Measurements from ENCODE around the gene C11orf65. TPM values are rescaled to one million over a fixed set of nuclear protein-coding genes. Genes with fewer than 3 reads are reported as not detected.
"Not testable (repeated sequence)": the region's sequence is repeated elsewhere in the genome, so short reads cannot be mapped to it uniquely, and the experiment has no call there.

Gene C11orf65
- total RNA-seq, 2 experiments from 2014 or later = 0.58 to 1.2 TPM

GRCh38 chr11:108388576-108388975 lies 78.8 kb downstream of the C11orf65 start:
- no peak for DNase-seq
- H3K4me1 Mint-ChIP-seq = no peaks in the 10 kb centered on the region
- no peak overlapping the region for H3K27ac Mint-ChIP-seq
- H3K27me3 Mint-ChIP-seq = no peaks in the 10 kb centered on the region
- H3K4me3 Mint-ChIP-seq = no peak overlapping the region
- ChIA-PET POLR2A (interaction anchor here (0.6 kb wide), 1 partner anchor 265 kb away, joined by 3 read pairs; no protein-coding TSS in a partner anchor), CTCF (no interaction called here)
- H3K36me3 Mint-ChIP-seq (ENCODE audit: low read depth) = no peaks in the 10 kb centered on the region
- H3K9me3 Mint-ChIP-seq = no peaks in the 10 kb centered on the region

- H3K4me1 Mint-ChIP-seq, CTCF ChIA-PET: not testable (repeated sequence)
Observed at GRCh38 chr11:108373505-108373904, 93.8 kb downstream of the C11orf65 start.

GRCh38 chr11:108370990-108371389 lies 96.3 kb downstream of the C11orf65 start:
- no peak overlapping the region for H3K27ac Mint-ChIP-seq
- POLR2A ChIA-PET = no interaction called here

More at GRCh38 chr11:108373505-108373904, 93.8 kb downstream of the C11orf65 start:
- H3K27me3 Mint-ChIP-seq, H3K27ac Mint-ChIP-seq, DNase-seq, POLR2A ChIA-PET, H3K4me3 Mint-ChIP-seq, H3K9me3 Mint-ChIP-seq: not testable (repeated sequence)
- peaks cover 21% of the 10 kb centered on the region for H3K36me3 Mint-ChIP-seq (ENCODE audit: low read depth)

GRCh38 chr11:108370315-108370714 lies 97.0 kb downstream of the C11orf65 start:
- Mint-ChIP-seq H3K9me3 (peaks cover 4% of the 10 kb centered on the region), H3K27ac (no peak overlapping the region), H3K4me3 (no peak overlapping the region), H3K36me3 (ENCODE audit: low read depth) (peaks cover 41% of the 10 kb centered on the region), H3K27me3 (no peaks in the 10 kb centered on the region), H3K4me1 (no peaks in the 10 kb centered on the region)
- no peak for DNase-seq
- POLR2A ChIA-PET = no interaction called here
- CTCF ChIA-PET = no interaction called here

More at GRCh38 chr11:108370990-108371389, 96.3 kb downstream of the C11orf65 start:
- H3K9me3 Mint-ChIP-seq = peaks cover 4% of the 10 kb centered on the region
- CTCF ChIA-PET = no interaction called here
- no peaks in the 10 kb centered on the region for H3K27me3 Mint-ChIP-seq
- H3K36me3 Mint-ChIP-seq (ENCODE audit: low read depth) = peaks cover 38% of the 10 kb centered on the region
- DNase-seq = no peak
- no peak overlapping the region for H3K4me3 Mint-ChIP-seq
- H3K4me1 Mint-ChIP-seq = no peaks in the 10 kb centered on the region

DNA sequence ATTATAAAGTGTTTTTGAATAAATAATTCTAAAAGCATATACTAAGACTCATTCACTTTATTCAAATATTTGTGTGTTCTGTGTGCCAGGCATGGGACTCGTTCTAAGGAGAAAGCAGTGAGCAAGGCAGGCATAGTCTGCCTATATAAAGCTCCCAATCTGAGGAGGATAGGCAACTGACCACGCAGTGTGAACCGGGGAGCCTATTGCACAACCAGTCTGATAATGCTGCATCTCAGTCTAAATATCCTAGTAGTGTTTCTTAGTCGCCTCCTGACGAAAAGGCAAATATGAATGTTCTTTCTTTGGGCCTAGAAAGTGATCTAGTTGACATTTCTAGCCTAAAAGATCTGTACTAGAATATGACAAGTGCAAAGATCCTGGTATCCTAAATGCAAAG lies 98.3 kb downstream of the C11orf65 start:
- ChIA-PET POLR2A (no interaction called here), CTCF (no interaction called here)
- H3K4me1 Mint-ChIP-seq = no peaks in the 10 kb centered on the region
- H3K4me3 Mint-ChIP-seq = no peak overlapping the region
- H3K27me3 Mint-ChIP-seq = no peaks in the 10 kb centered on the region
- peaks cover 53% of the 10 kb centered on the region for H3K36me3 Mint-ChIP-seq (ENCODE audit: low read depth)
- no peak for DNase-seq
- peaks cover 4% of the 10 kb centered on the region for H3K9me3 Mint-ChIP-seq
- no peak overlapping the region for H3K27ac Mint-ChIP-seq

DNA sequence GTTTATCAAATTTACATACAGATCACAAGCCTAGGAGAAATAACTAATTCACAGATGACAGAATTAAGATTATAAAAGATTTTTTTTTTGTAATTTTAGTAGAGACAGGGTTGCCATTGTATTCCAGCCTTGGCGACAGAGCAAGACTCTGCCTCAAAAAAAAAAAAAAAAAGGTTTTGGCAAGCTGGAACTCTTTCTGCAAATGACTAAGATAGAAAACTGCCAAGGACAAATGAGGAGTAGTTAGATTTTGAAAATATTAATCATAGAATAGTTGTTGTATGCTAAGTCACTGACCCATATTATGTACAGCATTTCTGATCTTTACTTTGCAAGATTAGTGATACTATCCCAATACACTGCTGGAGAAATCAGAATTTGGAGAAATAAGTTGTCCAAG lies 99.2 kb downstream of the C11orf65 start:
- peaks cover 55% of the 10 kb centered on the region for H3K36me3 Mint-ChIP-seq (ENCODE audit: low read depth)
- H3K27me3 Mint-ChIP-seq = no peaks in the 10 kb centered on the region
- no peak for DNase-seq
- H3K27ac Mint-ChIP-seq = no peak overlapping the region
- CTCF ChIA-PET = no interaction called here
- H3K4me3 Mint-ChIP-seq = no peak overlapping the region
- POLR2A ChIA-PET = no interaction called here
- peaks cover 1% of the 10 kb centered on the region for H3K9me3 Mint-ChIP-seq
- H3K4me1 Mint-ChIP-seq = no peaks in the 10 kb centered on the region

- H3K36me3 Mint-ChIP-seq (ENCODE audit: low read depth) = peaks cover 43% of the 10 kb centered on the region
- CTCF ChIA-PET = no interaction called here
- H3K4me3 Mint-ChIP-seq = no peak overlapping the region
- POLR2A ChIA-PET = no interaction called here
- DNase-seq = no peak
- H3K27me3 Mint-ChIP-seq = no peaks in the 10 kb centered on the region
- H3K27ac Mint-ChIP-seq = no peak overlapping the region
- H3K9me3 Mint-ChIP-seq = peaks cover 5% of the 10 kb centered on the region
- H3K4me1 Mint-ChIP-seq = no peaks in the 10 kb centered on the region
Observed at GRCh38 chr11:108364159-108364558, 103.2 kb downstream of the C11orf65 start.

DNA sequence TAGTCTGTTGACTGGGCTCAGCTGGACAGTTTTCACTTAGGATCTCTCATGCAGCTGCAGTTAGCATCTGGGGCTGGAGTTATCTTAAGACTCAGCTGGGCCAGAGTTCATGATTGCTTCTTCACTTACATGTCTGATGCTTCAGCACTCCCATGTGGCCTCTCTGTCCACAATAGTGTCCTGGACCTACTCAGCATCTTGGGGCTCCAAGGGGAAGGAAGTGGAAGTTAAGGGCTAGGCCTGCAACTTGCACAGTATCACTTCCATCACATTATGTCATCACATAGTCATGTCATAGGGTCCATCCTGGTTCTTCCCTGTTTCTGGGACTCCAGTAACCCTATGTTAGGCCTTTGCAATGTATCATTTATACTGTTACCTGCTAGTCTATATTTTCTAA lies 115.9 kb downstream of the C11orf65 start:
- Mint-ChIP-seq H3K9me3 (no peaks in the 10 kb centered on the region), H3K27me3 (no peaks in the 10 kb centered on the region), H3K4me3 (no peak overlapping the region), H3K27ac (no peak overlapping the region), H3K4me1 (no peaks in the 10 kb centered on the region), H3K36me3 (ENCODE audit: low read depth) (peaks cover 65% of the 10 kb centered on the region)
- ChIA-PET POLR2A (no interaction called here), CTCF (no interaction called here)
- DNase-seq = no peak

- H3K36me3 Mint-ChIP-seq (ENCODE audit: low read depth) = peaks cover 49% of the 10 kb centered on the region
- no peaks in the 10 kb centered on the region for H3K27me3 Mint-ChIP-seq
- CTCF ChIA-PET = no interaction called here
- no peak overlapping the region for H3K4me3 Mint-ChIP-seq
- DNase-seq = no peak
- POLR2A ChIA-PET = no interaction called here
- no peak overlapping the region for H3K27ac Mint-ChIP-seq
- H3K4me1 Mint-ChIP-seq = peaks cover 6% of the 10 kb centered on the region
- H3K9me3 Mint-ChIP-seq = no peaks in the 10 kb centered on the region
Observed at GRCh38 chr11:108346451-108346850, 120.9 kb downstream of the C11orf65 start.

DNA sequence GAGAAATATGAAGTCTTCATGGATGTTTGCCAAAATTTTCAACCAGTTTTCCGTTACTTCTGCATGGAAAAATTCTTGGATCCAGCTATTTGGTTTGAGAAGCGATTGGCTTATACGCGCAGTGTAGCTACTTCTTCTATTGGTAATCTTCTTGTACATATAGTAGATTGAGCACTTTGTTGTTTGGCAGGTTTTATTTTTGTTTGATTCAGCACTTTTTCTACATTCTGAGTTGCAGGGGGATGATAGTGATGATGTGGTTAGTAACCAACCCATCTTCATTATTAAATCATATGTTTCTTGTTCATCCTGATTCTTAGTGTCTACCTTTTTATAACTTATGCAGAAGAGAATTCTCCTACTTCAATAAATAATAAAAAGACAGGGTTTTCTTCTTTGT lies 121.6 kb downstream of the C11orf65 start:
- POLR2A ChIA-PET = no interaction called here
- Mint-ChIP-seq H3K4me1 (peaks cover 9% of the 10 kb centered on the region), H3K27ac (no peak overlapping the region), H3K4me3 (no peak overlapping the region), H3K9me3 (no peaks in the 10 kb centered on the region), H3K36me3 (ENCODE audit: low read depth) (peaks cover 47% of the 10 kb centered on the region), H3K27me3 (no peaks in the 10 kb centered on the region)
- no peak for DNase-seq
- CTCF ChIA-PET = no interaction called here

DNA sequence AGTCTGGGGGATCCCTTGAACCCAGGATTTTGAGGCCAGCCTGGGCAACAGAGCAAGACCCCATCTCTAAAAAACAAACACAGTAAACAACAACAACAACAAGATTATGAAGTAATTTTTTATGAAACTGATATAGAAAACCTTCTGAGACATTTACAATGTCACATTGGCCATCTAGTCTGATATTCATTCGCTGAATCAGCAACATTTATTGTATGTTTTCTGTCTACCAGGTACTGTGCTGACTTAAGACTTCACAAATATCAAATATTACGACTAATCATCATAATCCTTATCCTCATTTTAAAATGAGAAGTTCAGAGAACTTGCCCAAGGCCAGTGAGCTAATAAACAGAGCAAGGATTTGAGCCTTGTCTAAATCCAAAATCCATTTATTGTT lies 123.6 kb downstream of the C11orf65 start:
- no peak overlapping the region for H3K27ac Mint-ChIP-seq
- POLR2A ChIA-PET = no interaction called here
- no peaks in the 10 kb centered on the region for H3K27me3 Mint-ChIP-seq

GRCh38 chr11:108341654-108342053 lies 125.7 kb downstream of the C11orf65 start:
- peaks cover 36% of the 10 kb centered on the region for H3K36me3 Mint-ChIP-seq (ENCODE audit: low read depth)
- ChIA-PET POLR2A (no interaction called here), CTCF (no interaction called here)
- no peaks in the 10 kb centered on the region for H3K9me3 Mint-ChIP-seq
- H3K4me1 Mint-ChIP-seq = peaks cover 9% of the 10 kb centered on the region
- no peaks in the 10 kb centered on the region for H3K27me3 Mint-ChIP-seq
- DNase-seq = no peak
- no peak overlapping the region for H3K4me3 Mint-ChIP-seq
- no peak overlapping the region for H3K27ac Mint-ChIP-seq

More for the DNA sequence above, 123.6 kb downstream of the C11orf65 start:
- CTCF ChIA-PET = no interaction called here
- H3K9me3 Mint-ChIP-seq = no peaks in the 10 kb centered on the region
- no peak for DNase-seq
- H3K4me1 Mint-ChIP-seq = peaks cover 9% of the 10 kb centered on the region
- no peak overlapping the region for H3K4me3 Mint-ChIP-seq
- H3K36me3 Mint-ChIP-seq (ENCODE audit: low read depth) = peaks cover 34% of the 10 kb centered on the region

GRCh38 chr11:108340973-108341372 lies 126.4 kb downstream of the C11orf65 start:
- Mint-ChIP-seq H3K27me3 (no peaks in the 10 kb centered on the region), H3K4me1 (peaks cover 9% of the 10 kb centered on the region), H3K36me3 (ENCODE audit: low read depth) (peaks cover 38% of the 10 kb centered on the region), H3K9me3 (no peaks in the 10 kb centered on the region), H3K4me3 (no peak overlapping the region), H3K27ac (no peak overlapping the region)
- ChIA-PET POLR2A (no interaction called here), CTCF (no interaction called here)
- DNase-seq = no peak

DNA sequence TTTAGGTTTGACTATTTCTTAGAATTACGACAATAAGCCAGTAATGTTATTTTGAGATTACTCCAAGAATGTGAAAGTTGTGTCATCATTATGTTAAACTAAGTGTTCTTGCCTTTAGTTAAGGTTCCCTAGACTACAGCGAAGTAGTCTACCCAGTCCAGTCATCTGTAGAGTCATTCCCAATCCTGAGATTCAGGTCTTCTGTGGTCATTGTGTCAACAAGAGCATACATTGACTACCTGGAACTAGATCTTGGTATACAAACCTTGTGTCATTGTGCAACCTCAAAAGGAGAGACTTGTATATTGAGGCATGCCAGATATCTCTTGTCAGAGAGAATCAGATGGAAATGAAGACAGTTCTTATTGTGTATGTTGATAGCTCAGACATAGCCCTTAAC lies 128.6 kb downstream of the C11orf65 start:
- no peaks in the 10 kb centered on the region for H3K27me3 Mint-ChIP-seq
- peaks cover 3% of the 10 kb centered on the region for H3K4me1 Mint-ChIP-seq
- no peak overlapping the region for H3K27ac Mint-ChIP-seq
- ChIA-PET POLR2A (interaction anchor here (0.8 kb wide), 1 partner anchor 117 kb away, joined by 3 read pairs; the partner anchor contains the start of gene NPAT), CTCF (no interaction called here)
- H3K4me3 Mint-ChIP-seq = no peak overlapping the region
- DNase-seq = no peak
- H3K9me3 Mint-ChIP-seq = no peaks in the 10 kb centered on the region
- peaks cover 42% of the 10 kb centered on the region for H3K36me3 Mint-ChIP-seq (ENCODE audit: low read depth)
